ENCODE data around the gene MRPS14. TPM values are rescaled to one million over a fixed set of nuclear protein-coding genes. Genes with fewer than 3 reads are reported as not detected.

MRPS14 gene
- total and polyA plus RNA-seq, 9 of the 15 experiments (the other 6 are each of a cell fraction or from before 2014, with no cell fraction given): 38.1 to 231 (median 54.9) TPM

DNA sequence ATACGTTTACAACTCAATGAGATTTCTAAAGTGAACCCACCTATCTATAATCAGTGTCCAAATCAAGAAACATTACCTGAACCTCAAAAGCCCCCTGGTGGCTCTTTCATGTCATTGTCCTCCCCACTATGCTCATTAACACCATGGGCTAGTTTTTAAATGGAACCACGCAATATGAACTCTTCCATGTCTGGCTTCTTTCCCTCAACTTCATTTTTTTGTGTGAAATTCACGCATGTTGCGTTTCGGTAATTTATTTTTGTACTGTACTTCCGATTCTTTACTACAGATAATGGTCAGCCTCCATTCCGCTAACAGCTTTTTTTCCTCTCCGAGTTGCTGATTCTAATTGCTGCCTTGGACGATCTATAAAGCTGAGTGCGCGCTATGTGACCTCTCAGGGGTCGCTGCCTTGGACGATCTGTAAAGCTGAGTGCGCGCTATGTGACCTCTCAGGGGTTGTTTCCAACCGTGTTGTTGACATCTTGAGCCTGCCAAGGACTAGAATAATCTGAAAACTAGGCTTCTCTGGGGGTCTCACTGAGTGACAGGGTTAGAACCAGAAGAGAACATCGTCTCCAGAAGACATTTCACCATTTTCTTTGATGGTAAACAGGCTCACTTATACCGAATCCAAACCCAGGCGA, 24.5 kb downstream of the MRPS14 start (continued):
- peak; percentile 85 to 86 for TF ChIP-seq RAD21 (CRISPR knock-in tag; conservative IDR thresholded peaks at IDR 0.05 in 1 of 2, IDR thresholded peaks at IDR 0.05 in 1 of 2)
- no peak; a peak in 1 of 3 replicates for TF ChIP-seq CBX3 (IDR thresholded peaks at IDR 0.05; ENCODE audit: borderline replicate concordance in 1 of 2, low read length in 2 of 2)
- TF ChIP-seq SUPT5H (IDR thresholded peaks at IDR 0.05): no peak
- no peak for TF ChIP-seq CCNT2 (IDR thresholded peaks at IDR 0.05; ENCODE audit: borderline replicate concordance, extremely low read depth, insufficient read length, low read depth, low read length)
- TF ChIP-seq ZKSCAN1 (IDR thresholded peaks at IDR 0.05; ENCODE audit: low read depth, low read length): peak; percentile 9; the same call in 1 of the 2 replicates
- TF ChIP-seq ZNF561 (CRISPR knock-in tag; conservative IDR thresholded peaks at IDR 0.05): peak; percentile 37; the same call in 1 of the 2 replicates
- TF ChIP-seq, protein P1, sequence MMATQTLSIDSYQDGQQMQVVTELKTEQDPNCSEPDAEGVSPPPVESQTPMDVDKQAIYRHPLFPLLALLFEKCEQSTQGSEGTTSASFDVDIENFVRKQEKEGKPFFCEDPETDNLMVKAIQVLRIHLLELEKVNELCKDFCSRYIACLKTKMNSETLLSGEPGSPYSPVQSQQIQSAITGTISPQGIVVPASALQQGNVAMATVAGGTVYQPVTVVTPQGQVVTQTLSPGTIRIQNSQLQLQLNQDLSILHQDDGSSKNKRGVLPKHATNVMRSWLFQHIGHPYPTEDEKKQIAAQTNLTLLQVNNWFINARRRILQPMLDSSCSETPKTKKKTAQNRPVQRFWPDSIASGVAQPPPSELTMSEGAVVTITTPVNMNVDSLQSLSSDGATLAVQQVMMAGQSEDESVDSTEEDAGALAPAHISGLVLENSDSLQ (IDR thresholded peaks at IDR 0.05): peak; percentile 8; the same call in 1 of the 2 replicates
- peak; percentile 46; the same call in 1 of the 2 replicates for TF ChIP-seq RFX7 (CRISPR knock-in tag; IDR thresholded peaks at IDR 0.05)
- no peak for TF ChIP-seq BRF1 (IDR thresholded peaks at IDR 0.05; ENCODE audit: borderline replicate concordance, extremely low read depth, insufficient read length)
- TF ChIP-seq, protein P2, sequence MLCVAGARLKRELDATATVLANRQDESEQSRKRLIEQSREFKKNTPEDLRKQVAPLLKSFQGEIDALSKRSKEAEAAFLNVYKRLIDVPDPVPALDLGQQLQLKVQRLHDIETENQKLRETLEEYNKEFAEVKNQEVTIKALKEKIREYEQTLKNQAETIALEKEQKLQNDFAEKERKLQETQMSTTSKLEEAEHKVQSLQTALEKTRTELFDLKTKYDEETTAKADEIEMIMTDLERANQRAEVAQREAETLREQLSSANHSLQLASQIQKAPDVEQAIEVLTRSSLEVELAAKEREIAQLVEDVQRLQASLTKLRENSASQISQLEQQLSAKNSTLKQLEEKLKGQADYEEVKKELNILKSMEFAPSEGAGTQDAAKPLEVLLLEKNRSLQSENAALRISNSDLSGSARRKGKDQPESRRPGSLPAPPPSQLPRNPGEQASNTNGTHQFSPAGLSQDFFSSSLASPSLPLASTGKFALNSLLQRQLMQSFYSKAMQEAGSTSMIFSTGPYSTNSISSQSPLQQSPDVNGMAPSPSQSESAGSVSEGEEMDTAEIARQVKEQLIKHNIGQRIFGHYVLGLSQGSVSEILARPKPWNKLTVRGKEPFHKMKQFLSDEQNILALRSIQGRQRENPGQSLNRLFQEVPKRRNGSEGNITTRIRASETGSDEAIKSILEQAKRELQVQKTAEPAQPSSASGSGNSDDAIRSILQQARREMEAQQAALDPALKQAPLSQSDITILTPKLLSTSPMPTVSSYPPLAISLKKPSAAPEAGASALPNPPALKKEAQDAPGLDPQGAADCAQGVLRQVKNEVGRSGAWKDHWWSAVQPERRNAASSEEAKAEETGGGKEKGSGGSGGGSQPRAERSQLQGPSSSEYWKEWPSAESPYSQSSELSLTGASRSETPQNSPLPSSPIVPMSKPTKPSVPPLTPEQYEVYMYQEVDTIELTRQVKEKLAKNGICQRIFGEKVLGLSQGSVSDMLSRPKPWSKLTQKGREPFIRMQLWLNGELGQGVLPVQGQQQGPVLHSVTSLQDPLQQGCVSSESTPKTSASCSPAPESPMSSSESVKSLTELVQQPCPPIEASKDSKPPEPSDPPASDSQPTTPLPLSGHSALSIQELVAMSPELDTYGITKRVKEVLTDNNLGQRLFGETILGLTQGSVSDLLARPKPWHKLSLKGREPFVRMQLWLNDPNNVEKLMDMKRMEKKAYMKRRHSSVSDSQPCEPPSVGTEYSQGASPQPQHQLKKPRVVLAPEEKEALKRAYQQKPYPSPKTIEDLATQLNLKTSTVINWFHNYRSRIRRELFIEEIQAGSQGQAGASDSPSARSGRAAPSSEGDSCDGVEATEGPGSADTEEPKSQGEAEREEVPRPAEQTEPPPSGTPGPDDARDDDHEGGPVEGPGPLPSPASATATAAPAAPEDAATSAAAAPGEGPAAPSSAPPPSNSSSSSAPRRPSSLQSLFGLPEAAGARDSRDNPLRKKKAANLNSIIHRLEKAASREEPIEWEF (CRISPR knock-in tag; IDR thresholded peaks at IDR 0.05): peak; percentile 65; the same call in 1 of the 2 replicates
- TF ChIP-seq POLR2G (IDR thresholded peaks at IDR 0.05; ENCODE audit: low read depth, low read length): no peak
- peak; percentile 40; the same call in 1 of the 2 replicates for TF ChIP-seq ZNF134 (CRISPR knock-in tag; conservative IDR thresholded peaks at IDR 0.05)
- TF ChIP-seq MAFG (tag; conservative IDR thresholded peaks at IDR 0.05): peak; percentile 36; the same call in 1 of the 2 replicates
- TF ChIP-seq, protein P3, sequence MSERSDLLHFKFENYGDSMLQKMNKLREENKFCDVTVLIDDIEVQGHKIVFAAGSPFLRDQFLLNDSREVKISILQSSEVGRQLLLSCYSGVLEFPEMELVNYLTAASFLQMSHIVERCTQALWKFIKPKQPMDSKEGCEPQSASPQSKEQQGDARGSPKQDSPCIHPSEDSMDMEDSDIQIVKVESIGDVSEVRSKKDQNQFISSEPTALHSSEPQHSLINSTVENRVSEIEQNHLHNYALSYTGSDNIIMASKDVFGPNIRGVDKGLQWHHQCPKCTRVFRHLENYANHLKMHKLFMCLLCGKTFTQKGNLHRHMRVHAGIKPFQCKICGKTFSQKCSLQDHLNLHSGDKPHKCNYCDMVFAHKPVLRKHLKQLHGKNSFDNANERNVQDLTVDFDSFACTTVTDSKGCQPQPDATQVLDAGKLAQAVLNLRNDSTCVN (CRISPR knock-in tag; IDR thresholded peaks at IDR 0.05): no peak; the same call in 1 of the 2 replicates
- TF ChIP-seq, protein P4, sequence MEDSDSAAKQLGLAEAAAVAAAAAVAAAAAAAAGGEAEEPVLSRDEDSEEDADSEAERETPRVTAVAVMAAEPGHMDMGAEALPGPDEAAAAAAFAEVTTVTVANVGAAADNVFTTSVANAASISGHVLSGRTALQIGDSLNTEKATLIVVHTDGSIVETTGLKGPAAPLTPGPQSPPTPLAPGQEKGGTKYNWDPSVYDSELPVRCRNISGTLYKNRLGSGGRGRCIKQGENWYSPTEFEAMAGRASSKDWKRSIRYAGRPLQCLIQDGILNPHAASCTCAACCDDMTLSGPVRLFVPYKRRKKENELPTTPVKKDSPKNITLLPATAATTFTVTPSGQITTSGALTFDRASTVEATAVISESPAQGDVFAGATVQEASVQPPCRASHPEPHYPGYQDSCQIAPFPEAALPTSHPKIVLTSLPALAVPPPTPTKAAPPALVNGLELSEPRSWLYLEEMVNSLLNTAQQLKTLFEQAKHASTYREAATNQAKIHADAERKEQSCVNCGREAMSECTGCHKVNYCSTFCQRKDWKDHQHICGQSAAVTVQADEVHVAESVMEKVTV (CRISPR knock-in tag; IDR thresholded peaks at IDR 0.05): peak; percentile 73; the same call in 1 of the 2 replicates
- TF ChIP-seq, protein P5, sequence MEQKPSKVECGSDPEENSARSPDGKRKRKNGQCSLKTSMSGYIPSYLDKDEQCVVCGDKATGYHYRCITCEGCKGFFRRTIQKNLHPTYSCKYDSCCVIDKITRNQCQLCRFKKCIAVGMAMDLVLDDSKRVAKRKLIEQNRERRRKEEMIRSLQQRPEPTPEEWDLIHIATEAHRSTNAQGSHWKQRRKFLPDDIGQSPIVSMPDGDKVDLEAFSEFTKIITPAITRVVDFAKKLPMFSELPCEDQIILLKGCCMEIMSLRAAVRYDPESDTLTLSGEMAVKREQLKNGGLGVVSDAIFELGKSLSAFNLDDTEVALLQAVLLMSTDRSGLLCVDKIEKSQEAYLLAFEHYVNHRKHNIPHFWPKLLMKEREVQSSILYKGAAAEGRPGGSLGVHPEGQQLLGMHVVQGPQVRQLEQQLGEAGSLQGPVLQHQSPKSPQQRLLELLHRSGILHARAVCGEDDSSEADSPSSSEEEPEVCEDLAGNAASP (IDR thresholded peaks at IDR 0.05): no peak

All from K562 (cell line).